MM.1S (cell line): ENCODE results near the gene RPA3.

Source experiments
- DNase-seq: peaks from one replicate; pipeline ENCODE4 v3.0.0-alpha.2; 2015
- H2AFZ ChIP-seq: fragments of 300-600 bp; sonication (generic); 2 replicates; pipeline ENCODE4 v1.6.0; 2016; ENCODE audit warnings: antibody characterized with exemption, low read length
- H3F3A ChIP-seq: fragments of 300-600 bp; sonication (generic); 2 replicates; pipeline ENCODE4 v1.6.1; 2016; ENCODE audit warnings: mild to moderate bottlenecking, antibody characterized with exemption, low read length, moderate library complexity, mixed read lengths; ENCODE audit not compliant: insufficient read depth
- H3K27ac ChIP-seq: fragments of 300-600 bp; sonication (generic); 2 replicates; pipeline ENCODE4 v1.5.1; 2016; ENCODE audit warnings: mild to moderate bottlenecking, low read length
- H3K27me3 ChIP-seq: fragments of 300-600 bp; sonication (generic); replicated peaks from 2 replicates; pipeline ENCODE4 v1.6.0; 2016; ENCODE audit warnings: low read length; ENCODE audit not compliant: insufficient read depth
- H3K36me3 ChIP-seq: fragments of 300-600 bp; sonication (generic); replicated peaks from 2 replicates; pipeline ENCODE4 v1.6.1; 2016; ENCODE audit warnings: mild to moderate bottlenecking, low read length, mixed read lengths; ENCODE audit not compliant: insufficient read depth
- H3K4me1 ChIP-seq: fragments of 300-600 bp; sonication (generic); 2 replicates; pipeline ENCODE4 v1.6.1; 2016; ENCODE audit warnings: low read length, mixed read lengths
- H3K4me2 ChIP-seq: fragments of 300-600 bp; sonication (generic); 2 replicates; pipeline ENCODE4 v1.6.0; 2016; ENCODE audit warnings: low read depth, low read length
- H3K4me3 ChIP-seq: fragments of 300-600 bp; sonication (generic); 2 replicates; pipeline ENCODE4 v1.5.1; 2016; ENCODE audit warnings: low read length, mixed read lengths
- H3K79me2 ChIP-seq: fragments of 300-600 bp; sonication (generic); 2 replicates; pipeline ENCODE4 v1.6.1; 2016; ENCODE audit warnings: mixed run types, low read length, mixed read lengths
- H3K9ac ChIP-seq: fragments of 300-600 bp; sonication (generic); 2 replicates; pipeline ENCODE4 v1.6.1; 2016; ENCODE audit warnings: low read length, mixed read lengths
- H3K9me2 ChIP-seq: fragments of 300-600 bp; sonication (generic); replicated peaks from 2 replicates; pipeline ENCODE4 v1.6.1; 2016; ENCODE audit warnings: mild to moderate bottlenecking, low read length, mixed read lengths; ENCODE audit not compliant: insufficient read depth
- H3K9me3 ChIP-seq: fragments of 300-600 bp; sonication (generic); replicated peaks from 2 replicates; pipeline ENCODE4 v1.6.1; 2016; ENCODE audit warnings: mild to moderate bottlenecking, low read length, mixed read lengths; ENCODE audit not compliant: insufficient read depth
- H4K20me1 ChIP-seq: fragments of 300-600 bp; sonication (generic); 2 replicates; pipeline ENCODE4 v1.6.1; 2016; ENCODE audit warnings: mild to moderate bottlenecking, low read length, moderate library complexity, mixed read lengths; ENCODE audit not compliant: insufficient read depth
- CTCF ChIP-seq: fragments of 300-600 bp; sonication (generic); IDR thresholded peaks from 2 replicates; pipeline ENCODE4 v1.5.1; 2016; ENCODE audit warnings: antibody characterized with exemption, low read length, mixed read lengths
- EZH2 ChIP-seq: fragments of 300-600 bp; sonication (generic); optimal IDR thresholded peaks from 2 replicates; pipeline ENCODE3; 2017; ENCODE audit warnings: low read depth, mild to moderate bottlenecking, antibody characterized with exemption, low read length, mixed read lengths
- EZH2phosphoT487 ChIP-seq: fragments of 300-600 bp; sonication (generic); IDR thresholded peaks from 2 replicates; pipeline ENCODE4 v1.6.1; 2018; ENCODE audit warnings: antibody characterized with exemption, low read length

Gene RPA3

GRCh38 chr7:7736671-7737070 is 18.3 kb upstream of the RPA3 start:
- no peak overlapping the region for H3K4me3 ChIP-seq
- H3K9me2 ChIP-seq = no peaks in the 10 kb centered on the region
- no peaks in the 10 kb centered on the region for H4K20me1 ChIP-seq
- no peaks in the 10 kb centered on the region for H3K27me3 ChIP-seq
- peaks cover 18% of the 10 kb centered on the region for H3F3A ChIP-seq
- H3K79me2 ChIP-seq = no peaks in the 10 kb centered on the region
- no peak overlapping the region for H2AFZ ChIP-seq
- H3K9me3 ChIP-seq = no peaks in the 10 kb centered on the region
- no peak overlapping the region for H3K4me2 ChIP-seq
- no peak overlapping the region for H3K27ac ChIP-seq
- no peak overlapping the region for H3K9ac ChIP-seq
- H3K4me1 ChIP-seq = peaks cover 26% of the 10 kb centered on the region
- no peak for TF ChIP-seq EZH2
- no peak for TF ChIP-seq EZH2phosphoT487
- no peak for TF ChIP-seq CTCF
- H3K36me3 ChIP-seq = no peaks in the 10 kb centered on the region
- no peak for DNase-seq

GRCh38 chr7:7732621-7733281 is 14.3 kb upstream of the RPA3 start:
- Histone ChIP-seq H3K27me3 (no peaks in the 10 kb centered on the region), H3K9me3 (no peaks in the 10 kb centered on the region), H3K4me3 (no peak overlapping the region), H3K4me2 (no peak overlapping the region), H3F3A (no peaks in the 10 kb centered on the region), H3K36me3 (no peaks in the 10 kb centered on the region), H3K9ac (no peak overlapping the region), H3K9me2 (no peaks in the 10 kb centered on the region), H3K4me1 (no peaks in the 10 kb centered on the region), H3K27ac (no peak overlapping the region), H4K20me1 (no peaks in the 10 kb centered on the region), H3K79me2 (no peaks in the 10 kb centered on the region), H2AFZ (no peak overlapping the region)
- no peak for DNase-seq
- no peak for TF ChIP-seq CTCF
- no peak for TF ChIP-seq EZH2phosphoT487
- TF ChIP-seq EZH2 = no peak

GRCh38 chr7:7731732-7732131 is 13.3 kb upstream of the RPA3 start:
- Histone ChIP-seq H3K9ac (no peak overlapping the region), H3K27ac (no peak overlapping the region), H3K79me2 (no peaks in the 10 kb centered on the region), H2AFZ (no peak overlapping the region), H3K9me3 (no peaks in the 10 kb centered on the region), H3K4me1 (no peaks in the 10 kb centered on the region), H3K27me3 (no peaks in the 10 kb centered on the region), H4K20me1 (no peaks in the 10 kb centered on the region), H3K9me2 (no peaks in the 10 kb centered on the region), H3K4me2 (no peak overlapping the region), H3K36me3 (no peaks in the 10 kb centered on the region), H3K4me3 (no peak overlapping the region), H3F3A (no peaks in the 10 kb centered on the region)
- no peak for DNase-seq
- no peak for TF ChIP-seq EZH2phosphoT487
- no peak for TF ChIP-seq EZH2
- TF ChIP-seq CTCF = no peak
